HCT116 (cell line): ENCODE results near the gene FXYD4. TPM values are rescaled to one million over a fixed set of nuclear protein-coding genes. Genes with fewer than 3 reads are reported as not detected.

ENCODE experiments used
- ATAC-seq: fragments of 200-7000 bp; cut with Tn5 transposase; 2 replicates; pipeline ENCODE4 v1.9.1; 2020; ENCODE audit warnings: mild to moderate bottlenecking, moderate library complexity
- BruUV-seq: library from RNA; stranded (reverse); fragments of 400-500 nt; replicated peaks from 2 replicates; lab custom pipeline; 2021; lab: Mats Ljungman, UMichigan
- CTCF ChIA-PET: fragments of 300-600 bp; sonication (Branson Sonifier 250); formaldehyde crosslinking; loops from one replicate; lab custom pipeline; 2021; ENCODE audit warnings: antibody characterized with exemption; lab: Charles Lee
- POLR2A ChIA-PET: fragments of 300-600, 350-600 bp; sonication (Branson Sonifier 250); formaldehyde crosslinking; loops from one replicate; lab custom pipeline; 2021; ENCODE audit warnings: antibody characterized with exemption; lab: Charles Lee
- RAD21 ChIA-PET, 2 experiments: fragments of 300-600 bp; sonication (Branson Sonifier 250); formaldehyde crosslinking; loops; one replicate each; lab custom pipeline; 2023; ENCODE audit warnings: low total read pairs in 2 of 2; ENCODE audit not compliant: uncharacterized antibody in 2 of 2, unreplicated experiment in 2 of 2, low non-redundant PET in 1 of 2; lab: Charles Lee
- DNase-seq: peaks from one replicate; pipeline ENCODE4 v3.0.0-alpha.2; 2010; ENCODE audit warnings: low read depth, low spot score
- H2AFZ ChIP-seq: fragments of 200-600 bp; shearing (Covaris generic), sonication (generic); 2 replicates; pipeline ENCODE4 v1.6.1; 2017; ENCODE audit warnings: low read depth, mixed run types, mixed read lengths, antibody characterized with exemption, low read length; ENCODE audit not compliant: poor library complexity, severe bottlenecking
- H3K27ac ChIP-seq: 2 replicates; pipeline ENCODE4 v1.5.1; 2012; ENCODE audit warnings: low read depth, low read length
- H3K27me3 ChIP-seq: fragments of 200-600 bp; sonication (generic); 2 replicates; pipeline ENCODE4 v1.6.1; 2016; ENCODE audit warnings: mixed run types, low read length, mixed read lengths; ENCODE audit not compliant: insufficient read depth
- H3K36me3 ChIP-seq, 2 experiments: fragments of 200-500 bp in 1 of 2; fragments of 200-600 bp in 1 of 2; sonication (Bioruptor generic) in 1 of 2; sonication (generic) in 1 of 2; 2 replicates each; pipeline versions ENCODE4 v1.5.1 to v1.6.1; 2014 to 2016; ENCODE audit warnings: low read length in 2 of 2, inconsistent platforms in 1 of 2, mixed read lengths in 1 of 2, mixed run types in 1 of 2; ENCODE audit not compliant: insufficient read depth in 2 of 2, control insufficient read depth in 1 of 2
- H3K4me1 ChIP-seq, 2 experiments: fragments of 200-600 bp in 1 of 2; sonication (generic) in 1 of 2; 2 replicates each; pipeline versions ENCODE4 v1.5.1 to v1.6.1; 2012 to 2017; ENCODE audit warnings: low read length in 2 of 2, inconsistent platforms in 1 of 2, mild to moderate bottlenecking in 1 of 2, mixed read lengths in 1 of 2, mixed run types in 1 of 2, moderate library complexity in 1 of 2; ENCODE audit not compliant: insufficient read depth in 2 of 2, control insufficient read depth in 1 of 2
- H3K4me2 ChIP-seq: fragments of 200-600 bp; sonication (generic); 2 replicates; pipeline ENCODE4 v1.6.1; 2017; ENCODE audit warnings: mixed run types, low read length, mixed read lengths
- H3K4me3 ChIP-seq, 2 experiments: fragments of 200-600 bp in 1 of 2; sonication (generic) in 1 of 2; replicated peaks in 1 of 2; 2 replicates each; pipeline ENCODE4 v1.5.1; 2011 to 2016; ENCODE audit warnings: low read length in 2 of 2, control low read depth in 1 of 2, low read depth in 1 of 2, mild to moderate bottlenecking in 1 of 2, mixed read lengths in 1 of 2, mixed run types in 1 of 2
- H3K79me2 ChIP-seq: fragments of 200-600 bp; sonication (generic); 2 replicates; pipeline ENCODE4 v1.6.1; 2017; ENCODE audit warnings: mild to moderate bottlenecking, mixed run types, low read length, moderate library complexity, mixed read lengths; ENCODE audit not compliant: insufficient read depth
- H3K9ac ChIP-seq: fragments of 200-600 bp; sonication (generic); 2 replicates; pipeline ENCODE4 v1.6.1; 2016; ENCODE audit warnings: low read length, mixed read lengths
- H3K9me2 ChIP-seq: fragments of 200-600 bp; sonication (generic), shearing (Covaris generic); 2 replicates; pipeline ENCODE4 v1.6.1; 2017; ENCODE audit warnings: mixed run types, mild to moderate bottlenecking, moderate library complexity; ENCODE audit not compliant: insufficient read depth
- H3K9me3 ChIP-seq, 2 experiments: fragments of 200-500 bp in 1 of 2; fragments of 200-600 bp in 1 of 2; sonication (Bioruptor generic) in 1 of 2; sonication (generic) in 1 of 2; 2 replicates each; pipeline ENCODE4 v1.6.1; 2014 to 2017; ENCODE audit warnings: low read length in 2 of 2, mixed read lengths in 2 of 2, inconsistent platforms in 1 of 2, low read depth in 1 of 2, mild to moderate bottlenecking in 1 of 2, mixed run types in 1 of 2, moderate library complexity in 1 of 2; ENCODE audit not compliant: control insufficient read depth in 1 of 2, insufficient read depth in 1 of 2
- H4K20me1 ChIP-seq: fragments of 200-600 bp; sonication (generic), shearing (Covaris generic); 2 replicates; pipeline ENCODE4 v1.6.1; 2017; ENCODE audit warnings: mixed run types, mild to moderate bottlenecking, moderate library complexity; ENCODE audit not compliant: insufficient read depth
- CEBPB ChIP-seq: IDR thresholded peaks from 2 replicates; pipeline ENCODE4 v1.6.1; 2012; ENCODE audit warnings: low read depth
- EGR1 ChIP-seq: IDR thresholded peaks from 2 replicates; pipeline ENCODE4 v1.6.1; 2012; ENCODE audit warnings: low read depth
- ELF1 ChIP-seq: IDR thresholded peaks from 2 replicates; pipeline ENCODE4 v1.6.1; 2012; ENCODE audit warnings: low read depth, borderline replicate concordance
- EZH2phosphoT487 ChIP-seq: fragments of 200-600 bp; IDR thresholded peaks from 2 replicates; pipeline ENCODE4 v1.6.1; 2018; ENCODE audit warnings: antibody characterized with exemption, borderline replicate concordance
- FOSL1 ChIP-seq: IDR thresholded peaks from 2 replicates; pipeline ENCODE4 v1.6.1; 2012; ENCODE audit warnings: low read depth
- MAX ChIP-seq: IDR thresholded peaks from 2 replicates; pipeline ENCODE4 v1.6.1; 2012
- POLR2A ChIP-seq: IDR thresholded peaks from 2 replicates; pipeline ENCODE4 v1.7.0; 2011; ENCODE audit warnings: borderline replicate concordance; ENCODE audit not compliant: insufficient read depth, insufficient read length; ENCODE audit errors: extremely low read depth
- POLR2AphosphoS5 ChIP-seq: IDR thresholded peaks from 2 replicates; pipeline ENCODE4 v1.6.1; 2011; ENCODE audit warnings: mild to moderate bottlenecking, low read depth, low read length, moderate library complexity
- REST ChIP-seq: IDR thresholded peaks from 2 replicates; pipeline ENCODE4 v1.6.1; 2012; ENCODE audit warnings: low read depth
- SP1 ChIP-seq: IDR thresholded peaks from 2 replicates; pipeline ENCODE4 v1.6.1; 2012; ENCODE audit warnings: low read depth
- ZBTB33 ChIP-seq: IDR thresholded peaks from 2 replicates; pipeline ENCODE4 v1.6.1; 2011; ENCODE audit warnings: mild to moderate bottlenecking, low read length, moderate library complexity; ENCODE audit not compliant: insufficient replicate concordance; ENCODE audit errors: extremely low read depth
- ZFX ChIP-seq: fragments of 450-650 bp; IDR thresholded peaks from 2 replicates; pipeline ENCODE4 v1.6.1; 2017
- intact Hi-C: fragments of 100-400 bp; cut with micrococcal nuclease; formaldehyde crosslinking; loops from 2 replicates; pipeline ENCODE4 v1.10.0; 2022
- total RNA-seq: library from RNA; stranded (reverse); gene quantifications from one replicate; pipeline ENCODE4 v1.2.1, GENCODE V29; 2021; ENCODE audit not compliant: unreplicated experiment

FXYD4 gene
- total RNA-seq, 1 experiment from 2014 or later, result 0.71 TPM

- Histone ChIP-seq H2AFZ (no peak overlapping the region), H3K9ac (no peak overlapping the region), H3K27me3 (no peaks in the 10 kb centered on the region), H3K4me2 (no peak overlapping the region), H3K79me2 (no peaks in the 10 kb centered on the region), H3K4me3 (no peak overlapping the region), H3K27ac (no peak overlapping the region), H3K4me1 (peaks cover 16 to 45% of the 10 kb centered on the region in 2 experiments), H3K9me2 (no peaks in the 10 kb centered on the region), H4K20me1 (no peaks in the 10 kb centered on the region), H3K9me3 (no peaks in the 10 kb centered on the region), H3K36me3 (no peaks in the 10 kb centered on the region)
- no peak for TF ChIP-seq SP1
- no peak for TF ChIP-seq CEBPB
- no peak for TF ChIP-seq ZFX
- no peak for TF ChIP-seq ELF1
- no peak for TF ChIP-seq EGR1
- TF ChIP-seq EZH2phosphoT487, result no peak
- no peak for TF ChIP-seq POLR2AphosphoS5
- no peak for TF ChIP-seq ZBTB33
- TF ChIP-seq MAX, result no peak
- no peak for TF ChIP-seq REST
- no peak for TF ChIP-seq POLR2A
- TF ChIP-seq FOSL1, result no peak
- no peak for ATAC-seq
- intact Hi-C loops, result no loop called here
- ChIA-PET RAD21 (no interaction called here), CTCF (interaction anchor here (0.6 kb wide), 1 partner anchor 140 kb away, joined by 3 read pairs; no protein-coding TSS in a partner anchor), POLR2A (no interaction called here)
- no TSS peak for BruUV-seq
- DNase-seq, result no peak
These were observed 28.3 kb upstream of the FXYD4 start for GRCh38 chr10:43343126-43343525.
